ENCODE data around the gene BBIP1. TPM values are rescaled to one million over a fixed set of nuclear protein-coding genes. Genes with fewer than 3 reads are reported as not detected.

The BBIP1 gene
- total RNA-seq, 2 experiments from 2014 or later, result 32.4 to 34.4 TPM

GRCh38 chr10:110864662-110865140 lies 54.3 kb downstream of the BBIP1 start:
- Histone ChIP-seq H2AFZ (ENCODE audit: low read length) (peak overlapping the region; percentile 61; the same call in 1 of the 2 replicates), H3K27ac (ENCODE audit: low read depth, low read length, poor library complexity, severe bottlenecking) (peak overlapping the region; percentile 92), H3K9me2 (ENCODE audit: insufficient read depth, low read length) (no peaks in the 10 kb centered on the region), H3K9me3 (ENCODE audit: low read length) (no peaks in the 10 kb centered on the region), H3K4me3 (ENCODE audit: low read depth, low read length, poor library complexity, severe bottlenecking) (peak overlapping the region; percentile 60), H3K4me2 (ENCODE audit: low read length) (peak overlapping the region; percentile 92), H3K79me2 (ENCODE audit: insufficient read depth, low read depth, low read length) (no peaks in the 10 kb centered on the region; the same call in 1 of the 2 replicates), H4K20me1 (ENCODE audit: insufficient read depth, low read length) (no peaks in the 10 kb centered on the region), H3K4me1 (ENCODE audit: insufficient read depth, low read length, poor library complexity, severe bottlenecking) (peaks cover 100% of the 10 kb centered on the region), H3K36me3 (ENCODE audit: insufficient read depth, low read length) (no peaks in the 10 kb centered on the region)
- intact Hi-C loops (cut with micrococcal nuclease; ENCODE audit: unreplicated experiment), result loop anchor here (2.0 to 5.0 kb wide), 2 partner anchors 22 to 507 kb away; no protein-coding TSS in a partner anchor
- no TSS peak for BruUV-seq (replicated peaks)
- ChIA-PET POLR2A (interaction anchor here (1.3 to 5.3 kb wide), 3 partner anchors 14 to 61 kb away, joined by 3 to 75 read pairs (median 27); no protein-coding TSS in a partner anchor), CTCF (ENCODE audit: unreplicated experiment) (no interaction called here)
- no peak for TF ChIP-seq EZH2phosphoT487 (IDR thresholded peaks at IDR 0.05; ENCODE audit: borderline replicate concordance, low read depth, low read length)
- peak; percentile 89 for DNase-seq (ENCODE audit: low spot score)

- Histone ChIP-seq H3K9me3 (ENCODE audit: low read length) (no peaks in the 10 kb centered on the region), H2AFZ (ENCODE audit: low read length) (no peak overlapping the region; the same call in 1 of the 2 replicates), H4K20me1 (ENCODE audit: insufficient read depth, low read length) (no peaks in the 10 kb centered on the region), H3K4me2 (ENCODE audit: low read length) (peak overlapping the region; percentile 92), H3K79me2 (ENCODE audit: insufficient read depth, low read depth, low read length) (no peaks in the 10 kb centered on the region; the same call in 1 of the 2 replicates), H3K4me3 (ENCODE audit: low read depth, low read length, poor library complexity, severe bottlenecking) (peak overlapping the region; percentile 60), H3K27ac (ENCODE audit: low read depth, low read length, poor library complexity, severe bottlenecking) (peak overlapping the region; percentile 92), H3K4me1 (ENCODE audit: insufficient read depth, low read length, poor library complexity, severe bottlenecking) (peaks cover 100% of the 10 kb centered on the region), H3K36me3 (ENCODE audit: insufficient read depth, low read length) (no peaks in the 10 kb centered on the region), H3K9me2 (ENCODE audit: insufficient read depth, low read length) (no peaks in the 10 kb centered on the region)
- BruUV-seq (replicated peaks), result no TSS peak
- intact Hi-C loops (cut with micrococcal nuclease; ENCODE audit: unreplicated experiment), result loop anchor here (2.0 to 5.0 kb wide), 2 partner anchors 21 to 507 kb away; no protein-coding TSS in a partner anchor
- no peak for TF ChIP-seq EZH2phosphoT487 (IDR thresholded peaks at IDR 0.05; ENCODE audit: borderline replicate concordance, low read depth, low read length)
- TF ChIP-seq, protein P1, sequence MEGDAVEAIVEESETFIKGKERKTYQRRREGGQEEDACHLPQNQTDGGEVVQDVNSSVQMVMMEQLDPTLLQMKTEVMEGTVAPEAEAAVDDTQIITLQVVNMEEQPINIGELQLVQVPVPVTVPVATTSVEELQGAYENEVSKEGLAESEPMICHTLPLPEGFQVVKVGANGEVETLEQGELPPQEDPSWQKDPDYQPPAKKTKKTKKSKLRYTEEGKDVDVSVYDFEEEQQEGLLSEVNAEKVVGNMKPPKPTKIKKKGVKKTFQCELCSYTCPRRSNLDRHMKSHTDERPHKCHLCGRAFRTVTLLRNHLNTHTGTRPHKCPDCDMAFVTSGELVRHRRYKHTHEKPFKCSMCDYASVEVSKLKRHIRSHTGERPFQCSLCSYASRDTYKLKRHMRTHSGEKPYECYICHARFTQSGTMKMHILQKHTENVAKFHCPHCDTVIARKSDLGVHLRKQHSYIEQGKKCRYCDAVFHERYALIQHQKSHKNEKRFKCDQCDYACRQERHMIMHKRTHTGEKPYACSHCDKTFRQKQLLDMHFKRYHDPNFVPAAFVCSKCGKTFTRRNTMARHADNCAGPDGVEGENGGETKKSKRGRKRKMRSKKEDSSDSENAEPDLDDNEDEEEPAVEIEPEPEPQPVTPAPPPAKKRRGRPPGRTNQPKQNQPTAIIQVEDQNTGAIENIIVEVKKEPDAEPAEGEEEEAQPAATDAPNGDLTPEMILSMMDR (conservative IDR thresholded peaks at IDR 0.05; ENCODE audit: low read length), result no peak
- CTCF ChIA-PET (ENCODE audit: unreplicated experiment), result no interaction called here
- POLR2A ChIA-PET, result interaction anchor here (1.3 to 5.3 kb wide), 3 partner anchors 13 to 60 kb away, joined by 3 to 75 read pairs (median 27); no protein-coding TSS in a partner anchor
- no peak for DNase-seq (ENCODE audit: low spot score)
These were observed 55.0 kb downstream of the BBIP1 start for GRCh38 chr10:110863956-110864355.

DNA sequence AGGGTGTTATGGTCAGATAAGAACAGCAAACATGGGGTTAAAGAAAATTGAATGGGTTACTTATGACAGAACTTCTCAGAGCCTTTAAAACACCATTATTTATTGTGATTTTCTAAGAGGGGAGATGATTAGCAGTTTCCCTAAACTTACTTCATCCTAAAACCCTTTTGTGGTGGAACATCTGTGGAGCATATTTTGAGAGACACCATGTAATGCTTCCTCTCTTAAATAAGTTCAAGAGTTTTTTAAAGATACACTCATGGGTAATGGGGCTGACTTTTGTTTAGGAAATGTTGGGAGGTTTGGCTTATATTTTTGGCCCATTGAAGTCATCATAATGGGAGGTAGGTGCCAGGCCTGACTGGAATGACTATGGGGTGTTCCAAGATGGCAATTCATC lies 55.6 kb downstream of the BBIP1 start:
- intact Hi-C loops (cut with micrococcal nuclease; ENCODE audit: unreplicated experiment), result loop anchor here (5.0 kb wide), 1 partner anchor 506 kb away; no protein-coding TSS in a partner anchor
- Histone ChIP-seq H3K9me3 (ENCODE audit: low read length) (no peaks in the 10 kb centered on the region), H3K36me3 (ENCODE audit: insufficient read depth, low read length) (no peaks in the 10 kb centered on the region), H2AFZ (ENCODE audit: low read length) (no peak overlapping the region; the same call in 1 of the 2 replicates), H3K27ac (ENCODE audit: low read depth, low read length, poor library complexity, severe bottlenecking) (peak overlapping the region; percentile 92), H3K4me1 (ENCODE audit: insufficient read depth, low read length, poor library complexity, severe bottlenecking) (peaks cover 100% of the 10 kb centered on the region), H4K20me1 (ENCODE audit: insufficient read depth, low read length) (no peaks in the 10 kb centered on the region), H3K79me2 (ENCODE audit: insufficient read depth, low read depth, low read length) (no peaks in the 10 kb centered on the region), H3K4me2 (ENCODE audit: low read length) (peak overlapping the region; percentile 92), H3K4me3 (ENCODE audit: low read depth, low read length, poor library complexity, severe bottlenecking) (no peak overlapping the region), H3K9me2 (ENCODE audit: insufficient read depth, low read length) (no peaks in the 10 kb centered on the region)
- ChIA-PET CTCF (ENCODE audit: unreplicated experiment) (interaction anchor here (1.0 kb wide), 1 partner anchor 20 kb away, joined by 3 read pairs; no protein-coding TSS in a partner anchor), POLR2A (interaction anchor here (0.9 to 1.1 kb wide), 4 partner anchors 9 to 20 kb away, joined by 3 to 5 read pairs (median 3); no protein-coding TSS in a partner anchor)
- BruUV-seq (replicated peaks), result no TSS peak
- no peak for TF ChIP-seq EZH2phosphoT487 (IDR thresholded peaks at IDR 0.05; ENCODE audit: borderline replicate concordance, low read depth, low read length)
- TF ChIP-seq, protein P1 (conservative IDR thresholded peaks at IDR 0.05; ENCODE audit: low read length), result no peak
- DNase-seq (ENCODE audit: low spot score), result no peak
